ENCODE measurements around the gene TNKS1BP1. TPM values are rescaled to one million over a fixed set of nuclear protein-coding genes. Genes with fewer than 3 reads are reported as not detected.

The TNKS1BP1 gene
- total RNA-seq, 1 donor from 2014 or later: 11.7 TPM

DNA sequence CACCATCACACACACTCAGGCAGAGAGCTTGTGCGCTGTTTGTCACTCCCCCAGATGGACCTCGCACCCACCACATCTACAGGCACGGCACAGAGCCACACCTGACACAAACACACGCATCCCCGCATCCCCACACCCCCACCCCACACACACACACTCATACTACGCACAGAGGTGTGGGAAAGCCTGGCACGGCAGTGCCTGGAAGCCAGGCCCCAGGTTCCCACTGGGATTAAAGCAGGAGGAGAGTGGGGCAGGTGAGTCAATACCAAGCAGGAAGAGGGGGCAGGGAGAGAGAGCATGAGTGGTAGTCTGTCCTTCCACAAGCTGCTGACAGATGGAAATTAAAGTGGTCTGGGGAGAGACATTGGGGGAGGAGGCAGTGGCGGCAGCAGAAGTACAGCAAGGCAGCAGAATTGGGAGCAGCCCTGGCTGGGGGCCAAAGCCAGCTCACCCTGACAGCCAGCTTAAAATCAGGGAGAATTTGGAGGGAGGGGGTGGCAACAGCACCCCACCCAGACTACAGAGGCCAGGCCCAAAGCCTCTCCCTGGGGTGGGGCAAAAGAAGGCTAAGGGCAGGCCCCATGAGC is 20.7 kb downstream of the TNKS1BP1 start:
- H3K27ac ChIP-seq: no peak overlapping the region
- no peak overlapping the region for H3K4me2 ChIP-seq
- peaks cover 19% of the 10 kb centered on the region for H3K79me2 ChIP-seq (ENCODE audit: low read depth)
- no peak overlapping the region for H2AFZ ChIP-seq (replicated peaks)
- H3K27me3 Mint-ChIP-seq (ENCODE audit: insufficient read depth, low read depth): peaks cover 6% of the 10 kb centered on the region
- peaks cover 8% of the 10 kb centered on the region for H3K9me3 Mint-ChIP-seq
- H4K20me1 ChIP-seq (ENCODE audit: low read depth): peaks cover 25% of the 10 kb centered on the region
- TF ChIP-seq, protein P1, sequence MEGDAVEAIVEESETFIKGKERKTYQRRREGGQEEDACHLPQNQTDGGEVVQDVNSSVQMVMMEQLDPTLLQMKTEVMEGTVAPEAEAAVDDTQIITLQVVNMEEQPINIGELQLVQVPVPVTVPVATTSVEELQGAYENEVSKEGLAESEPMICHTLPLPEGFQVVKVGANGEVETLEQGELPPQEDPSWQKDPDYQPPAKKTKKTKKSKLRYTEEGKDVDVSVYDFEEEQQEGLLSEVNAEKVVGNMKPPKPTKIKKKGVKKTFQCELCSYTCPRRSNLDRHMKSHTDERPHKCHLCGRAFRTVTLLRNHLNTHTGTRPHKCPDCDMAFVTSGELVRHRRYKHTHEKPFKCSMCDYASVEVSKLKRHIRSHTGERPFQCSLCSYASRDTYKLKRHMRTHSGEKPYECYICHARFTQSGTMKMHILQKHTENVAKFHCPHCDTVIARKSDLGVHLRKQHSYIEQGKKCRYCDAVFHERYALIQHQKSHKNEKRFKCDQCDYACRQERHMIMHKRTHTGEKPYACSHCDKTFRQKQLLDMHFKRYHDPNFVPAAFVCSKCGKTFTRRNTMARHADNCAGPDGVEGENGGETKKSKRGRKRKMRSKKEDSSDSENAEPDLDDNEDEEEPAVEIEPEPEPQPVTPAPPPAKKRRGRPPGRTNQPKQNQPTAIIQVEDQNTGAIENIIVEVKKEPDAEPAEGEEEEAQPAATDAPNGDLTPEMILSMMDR (IDR thresholded peaks at IDR 0.05): no peak
- TF ChIP-seq EZH2 (IDR thresholded peaks at IDR 0.05): no peak
- TF ChIP-seq EZH2phosphoT487 (IDR thresholded peaks at IDR 0.05): no peak
- H3K27me3 ChIP-seq: no peaks in the 10 kb centered on the region
- H3K4me1 Mint-ChIP-seq: peaks cover 11% of the 10 kb centered on the region
- no peak overlapping the region for H3K27ac Mint-ChIP-seq
- peak overlapping the region; percentile 16 for H3K4me3 Mint-ChIP-seq
- DNase-seq (ENCODE audit: low spot score): no peak
- peaks cover 7% of the 10 kb centered on the region for H3K36me3 ChIP-seq
- H3K36me3 Mint-ChIP-seq: peaks cover 54% of the 10 kb centered on the region
- H3K9me3 ChIP-seq (ENCODE audit: low read depth): no peaks in the 10 kb centered on the region
- no peak overlapping the region for H3K4me3 ChIP-seq
- H3K9ac ChIP-seq: no peak overlapping the region
- H3F3A ChIP-seq (ENCODE audit: low read depth): no peaks in the 10 kb centered on the region
- H3K4me1 ChIP-seq: no peaks in the 10 kb centered on the region

DNA sequence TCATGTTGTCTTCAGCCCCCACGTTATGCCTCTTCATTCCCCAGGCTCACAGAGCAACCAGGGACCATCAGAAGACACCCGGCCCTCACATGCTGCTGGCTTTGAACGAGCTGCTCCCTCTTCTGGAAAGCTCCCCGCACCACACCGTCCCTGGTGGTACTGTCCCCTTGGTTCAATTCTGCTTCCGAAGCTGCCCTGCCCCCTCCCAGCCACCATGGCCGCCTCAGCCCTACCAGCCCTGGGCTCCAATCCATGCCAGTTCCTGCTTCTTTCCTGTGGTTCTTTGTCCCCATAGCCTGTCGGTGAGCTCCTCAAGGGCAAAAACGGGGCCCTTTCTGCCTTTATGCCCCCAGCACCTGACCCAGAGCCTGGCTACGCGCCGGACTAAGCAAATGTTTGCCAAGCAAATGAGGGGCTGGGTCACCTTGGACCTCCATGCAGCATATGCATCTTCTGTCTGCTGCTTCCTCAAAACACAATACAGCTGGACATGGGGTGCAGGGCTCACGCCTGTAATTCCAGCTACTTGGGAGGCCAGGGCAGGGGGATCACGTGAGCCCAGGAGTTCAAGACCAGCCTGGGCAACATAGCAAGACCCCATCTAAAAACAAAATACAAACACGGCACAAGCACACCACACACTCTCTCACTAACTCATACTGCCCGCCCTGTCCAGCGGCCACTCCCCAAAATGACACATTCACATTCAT is 21.3 kb downstream of the TNKS1BP1 start:
- Histone ChIP-seq H4K20me1 (ENCODE audit: low read depth) (peaks cover 25% of the 10 kb centered on the region), H3K4me2 (no peak overlapping the region), H2AFZ (replicated peaks) (no peak overlapping the region), H3K27ac (no peak overlapping the region), H3K4me1 (no peaks in the 10 kb centered on the region), H3F3A (ENCODE audit: low read depth) (no peaks in the 10 kb centered on the region), H3K9ac (no peak overlapping the region), H3K9me3 (ENCODE audit: low read depth) (no peaks in the 10 kb centered on the region), H3K27me3 (no peaks in the 10 kb centered on the region), H3K79me2 (ENCODE audit: low read depth) (peaks cover 18% of the 10 kb centered on the region), H3K4me3 (no peak overlapping the region), H3K36me3 (peaks cover 7% of the 10 kb centered on the region)
- Mint-ChIP-seq H3K27me3 (ENCODE audit: insufficient read depth, low read depth) (peaks cover 6% of the 10 kb centered on the region), H3K4me3 (peak overlapping the region; percentile 70), H3K4me1 (peaks cover 11% of the 10 kb centered on the region), H3K9me3 (peaks cover 10% of the 10 kb centered on the region), H3K36me3 (peaks cover 55% of the 10 kb centered on the region), H3K27ac (peak overlapping the region; percentile 42)
- TF ChIP-seq EZH2 (IDR thresholded peaks at IDR 0.05) (no peak), EZH2phosphoT487 (IDR thresholded peaks at IDR 0.05) (no peak)
- TF ChIP-seq, protein P1 (IDR thresholded peaks at IDR 0.05): no peak
- no peak for DNase-seq (ENCODE audit: low spot score)

DNA sequence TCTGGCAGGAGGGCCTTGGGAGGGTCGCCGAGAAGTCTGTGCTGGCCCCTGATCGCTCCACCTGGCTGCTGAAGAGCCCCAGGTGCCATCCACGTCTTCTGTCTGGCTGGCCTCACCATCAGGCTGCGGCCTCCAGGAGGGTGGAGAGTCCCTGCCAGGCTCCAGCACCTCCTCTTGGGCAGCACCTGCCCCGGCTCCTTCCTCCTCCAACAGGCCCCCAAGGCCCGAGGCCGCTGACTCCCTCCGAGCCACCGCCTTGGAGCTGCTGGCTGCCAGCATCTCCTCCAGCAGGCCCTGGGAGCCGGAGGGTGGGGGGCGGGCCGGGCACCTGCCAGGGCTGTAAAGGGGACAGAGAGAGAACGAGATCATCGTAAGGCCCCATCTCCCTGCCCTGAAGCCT is 22.3 kb downstream of the TNKS1BP1 start:
- Histone ChIP-seq H3K4me2 (no peak overlapping the region), H4K20me1 (ENCODE audit: low read depth) (peaks cover 20% of the 10 kb centered on the region), H3K4me3 (no peak overlapping the region), H3K9me3 (ENCODE audit: low read depth) (no peaks in the 10 kb centered on the region), H3K4me1 (no peaks in the 10 kb centered on the region), H3K27ac (no peak overlapping the region), H2AFZ (replicated peaks) (no peak overlapping the region), H3K27me3 (no peaks in the 10 kb centered on the region), H3K9ac (no peak overlapping the region), H3K36me3 (peaks cover 7% of the 10 kb centered on the region), H3F3A (ENCODE audit: low read depth) (no peaks in the 10 kb centered on the region), H3K79me2 (ENCODE audit: low read depth) (peaks cover 15% of the 10 kb centered on the region)
- H3K36me3 Mint-ChIP-seq: peaks cover 60% of the 10 kb centered on the region
- no peak overlapping the region for H3K27ac Mint-ChIP-seq
- H3K27me3 Mint-ChIP-seq (ENCODE audit: insufficient read depth, low read depth): peaks cover 9% of the 10 kb centered on the region
- no peak overlapping the region for H3K4me3 Mint-ChIP-seq
- no peak for DNase-seq (ENCODE audit: low spot score)
- H3K4me1 Mint-ChIP-seq: peaks cover 7% of the 10 kb centered on the region
- H3K9me3 Mint-ChIP-seq: peaks cover 14% of the 10 kb centered on the region
- no peak for TF ChIP-seq EZH2 (IDR thresholded peaks at IDR 0.05)
- TF ChIP-seq EZH2phosphoT487 (IDR thresholded peaks at IDR 0.05): no peak
- TF ChIP-seq, protein P1 (IDR thresholded peaks at IDR 0.05): no peak
